ENCODE results near the gene MUC3A.
"Not testable (repeated sequence)": the region's sequence is repeated elsewhere in the genome, so short reads cannot be mapped to it uniquely, and the experiment has no call there.

Gene MUC3A

DNA sequence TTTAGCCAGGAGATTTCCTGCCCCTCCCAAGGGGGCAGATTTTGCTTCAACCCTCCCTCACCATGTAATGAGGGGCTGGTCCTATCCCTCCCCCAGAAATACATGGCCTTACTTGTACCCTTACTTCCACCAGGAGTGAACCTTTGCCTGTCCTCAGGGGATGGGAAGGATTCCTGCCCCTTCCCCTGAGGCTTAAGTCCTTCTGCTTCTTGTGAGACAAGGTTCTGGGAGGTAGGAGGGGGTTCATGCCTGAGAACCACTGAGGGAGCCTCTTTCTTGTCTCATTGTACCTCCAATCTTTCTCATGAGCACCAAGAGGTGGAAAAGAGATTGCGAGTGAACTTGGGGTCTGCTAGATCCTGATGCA, 19.5 kb upstream of the MUC3A start:
- Histone ChIP-seq H3K36me3 (ENCODE audit: insufficient read depth, low read length) (no peaks in the 10 kb centered on the region; the same call in 1 of the 2 replicates), H3K9ac (ENCODE audit: low read depth, low read length) (no peak overlapping the region), H3K9me3 (ENCODE audit: control insufficient read depth, insufficient read depth, low read length) (peaks cover 3% of the 10 kb centered on the region; the same call in 1 of the 2 replicates), H3K4me1 (ENCODE audit: insufficient read depth, low read length) (peaks cover 7% of the 10 kb centered on the region)

DNA sequence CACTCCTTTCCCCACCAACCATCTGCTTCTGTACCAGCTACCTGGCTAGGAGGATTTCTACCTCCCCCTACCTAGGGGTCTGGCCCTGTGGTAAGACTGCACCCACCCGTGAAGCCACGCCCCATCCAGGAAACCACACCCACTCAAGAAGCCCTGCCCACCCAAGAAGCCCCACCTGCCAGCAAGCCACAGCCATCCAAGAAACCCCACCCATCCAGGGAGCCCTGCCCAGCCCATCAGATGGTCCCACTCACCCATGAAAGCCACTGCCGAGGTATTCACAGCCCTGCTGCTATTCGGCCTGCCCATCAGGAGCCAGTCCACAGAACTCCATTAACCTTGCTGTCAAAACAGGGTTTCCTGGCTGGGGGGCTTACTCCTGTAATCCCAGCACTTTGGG, 15.6 kb upstream of the MUC3A start:
- peaks cover 7% of the 10 kb centered on the region for H3K4me1 ChIP-seq (ENCODE audit: insufficient read depth, low read length)
- no peaks in the 10 kb centered on the region for H3K36me3 ChIP-seq (ENCODE audit: insufficient read depth, low read length)
- peaks cover 3% of the 10 kb centered on the region; the same call in 1 of the 2 replicates for H3K9me3 ChIP-seq (ENCODE audit: control insufficient read depth, insufficient read depth, low read length)
- no peak overlapping the region for H3K9ac ChIP-seq (ENCODE audit: low read depth, low read length)

DNA sequence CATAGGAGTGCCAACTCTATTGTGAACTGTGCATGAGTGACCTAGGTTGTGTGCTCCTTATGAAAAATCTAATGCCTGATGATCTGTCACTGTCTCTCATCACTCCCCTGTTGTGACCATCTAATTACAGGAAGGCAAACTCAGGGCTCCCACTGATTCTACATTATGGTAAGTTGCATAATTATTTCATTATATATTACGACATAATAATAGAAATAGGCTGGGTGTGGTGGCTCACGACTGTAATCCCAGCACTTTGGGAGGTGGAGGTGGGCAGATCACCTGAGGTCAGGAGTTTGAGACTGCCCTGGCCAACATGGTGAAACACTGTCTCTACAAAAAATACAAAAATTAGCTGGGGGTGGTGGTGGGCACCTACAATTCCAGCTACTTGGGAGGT, 14.0 kb upstream of the MUC3A start:
- not testable (repeated sequence) for H3K9me3 ChIP-seq (ENCODE audit: control insufficient read depth, insufficient read depth, low read length); H3K4me1 ChIP-seq (ENCODE audit: insufficient read depth, low read length); H3K36me3 ChIP-seq (ENCODE audit: insufficient read depth, low read length); H3K9ac ChIP-seq (ENCODE audit: low read depth, low read length)

DNA sequence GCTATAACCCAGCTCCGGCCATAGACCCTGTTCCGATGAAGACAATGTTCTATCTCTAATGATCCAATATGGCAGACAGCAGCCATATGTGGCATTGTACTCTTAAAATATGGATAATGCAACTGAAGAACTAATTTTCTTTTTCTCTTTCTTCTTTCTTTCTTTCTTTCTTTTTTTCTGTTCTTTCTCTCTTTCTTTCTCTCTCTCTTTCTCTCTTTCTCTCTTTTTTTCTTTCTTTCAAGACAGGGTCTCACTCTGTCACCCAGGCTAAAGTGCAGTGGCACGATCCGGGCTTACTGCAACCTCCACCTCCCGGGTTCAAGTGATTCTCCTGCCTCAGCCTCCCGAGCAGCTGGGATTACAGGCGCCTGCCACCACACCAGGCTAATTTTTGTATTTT, 13.2 kb upstream of the MUC3A start:
- H3K36me3 ChIP-seq (ENCODE audit: insufficient read depth, low read length); H3K9me3 ChIP-seq (ENCODE audit: control insufficient read depth, insufficient read depth, low read length); H3K4me1 ChIP-seq (ENCODE audit: insufficient read depth, low read length); H3K9ac ChIP-seq (ENCODE audit: low read depth, low read length): not testable (repeated sequence)

DNA sequence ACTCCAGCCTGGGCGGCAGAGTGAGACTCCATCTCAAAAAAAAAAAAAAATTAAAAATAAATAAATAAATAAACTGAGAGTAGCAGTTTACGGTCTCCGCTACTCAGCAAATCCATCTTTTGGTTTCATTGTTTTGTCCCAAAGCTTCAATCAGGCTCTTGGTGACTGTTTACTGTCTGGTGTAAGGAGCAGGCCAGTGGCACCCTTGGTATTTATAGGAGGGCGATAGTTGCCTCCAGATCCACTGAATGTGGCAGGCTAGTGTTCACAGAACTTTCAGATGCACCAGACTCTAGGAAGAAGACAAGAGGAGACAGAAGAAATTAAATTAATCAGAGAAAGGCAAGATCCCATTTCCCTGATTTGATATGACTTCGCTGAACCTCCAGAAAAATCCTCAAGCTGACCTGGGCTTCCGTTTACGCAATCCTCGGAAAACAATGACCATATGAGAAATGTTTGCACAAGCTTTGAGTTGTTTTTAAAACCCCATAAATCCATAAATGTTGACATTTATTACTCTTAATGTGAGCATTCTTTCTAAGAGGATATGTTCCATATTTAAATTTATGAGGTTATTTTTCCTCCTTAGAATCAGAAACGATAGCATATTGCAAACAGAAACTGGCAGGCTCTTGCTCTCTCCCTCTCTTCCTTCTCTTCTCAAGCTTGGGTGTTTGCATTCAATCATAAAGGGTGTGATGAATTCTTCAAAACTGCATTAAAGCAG, 7.1 kb upstream of the MUC3A start:
- Histone ChIP-seq H3K36me3 (ENCODE audit: insufficient read depth, low read length) (no peaks in the 10 kb centered on the region; the same call in 1 of the 2 replicates), H3K9ac (ENCODE audit: low read depth, low read length) (no peak overlapping the region), H3K9me3 (ENCODE audit: control insufficient read depth, insufficient read depth, low read length) (no peaks in the 10 kb centered on the region; the same call in 1 of the 2 replicates), H3K4me1 (ENCODE audit: insufficient read depth, low read length) (no peaks in the 10 kb centered on the region; the same call in 1 of the 2 replicates)

DNA sequence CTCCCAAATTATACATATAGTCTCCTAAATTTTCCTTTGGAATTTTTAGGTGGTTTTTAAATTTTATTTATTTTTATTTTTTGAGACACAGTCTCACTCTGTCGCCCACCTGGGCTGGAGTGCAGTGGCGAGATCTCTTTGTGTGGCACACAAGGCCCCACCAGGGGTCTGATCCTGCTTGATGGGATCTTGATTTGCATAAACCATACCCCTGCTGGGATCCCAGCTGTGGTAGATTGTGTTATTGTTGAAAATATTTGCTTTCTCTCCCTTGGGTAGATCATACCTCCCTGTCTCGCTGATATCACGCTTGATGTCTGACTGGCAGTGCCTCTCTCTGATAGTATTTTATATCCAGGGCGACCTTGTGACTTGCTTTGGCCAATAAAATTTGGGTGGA, 5.6 kb upstream of the MUC3A start:
- H3K36me3 ChIP-seq (ENCODE audit: insufficient read depth, low read length): no peaks in the 10 kb centered on the region; the same call in 1 of the 2 replicates
- no peak overlapping the region for H3K9ac ChIP-seq (ENCODE audit: low read depth, low read length)
- H3K9me3 ChIP-seq (ENCODE audit: control insufficient read depth, insufficient read depth, low read length): no peaks in the 10 kb centered on the region; the same call in 1 of the 2 replicates
- H3K4me1 ChIP-seq (ENCODE audit: insufficient read depth, low read length): no peaks in the 10 kb centered on the region; the same call in 1 of the 2 replicates

DNA sequence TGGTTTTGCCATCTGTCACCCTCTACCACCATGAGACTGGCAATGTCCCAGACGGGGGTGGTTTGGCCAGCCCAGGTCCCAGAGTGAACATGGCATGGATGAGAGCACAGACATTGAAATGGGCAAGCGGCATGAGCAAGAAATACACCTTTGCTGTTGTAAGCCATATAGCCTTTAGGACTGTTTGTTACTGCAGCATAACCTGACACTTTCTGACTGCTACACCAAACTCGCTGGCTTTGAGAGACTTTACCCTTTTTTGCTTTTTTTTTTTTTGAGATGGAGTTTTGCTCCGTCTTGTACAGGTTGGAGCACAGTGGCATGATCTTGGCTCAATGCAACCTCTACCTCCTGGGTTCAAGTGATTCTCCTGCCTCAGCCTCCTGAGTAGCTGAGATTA, 5.2 kb upstream of the MUC3A start:
- no peaks in the 10 kb centered on the region; the same call in 1 of the 2 replicates for H3K9me3 ChIP-seq (ENCODE audit: control insufficient read depth, insufficient read depth, low read length)
- H3K36me3 ChIP-seq (ENCODE audit: insufficient read depth, low read length): no peaks in the 10 kb centered on the region; the same call in 1 of the 2 replicates
- H3K9ac ChIP-seq (ENCODE audit: low read depth, low read length): no peak overlapping the region
- no peaks in the 10 kb centered on the region; the same call in 1 of the 2 replicates for H3K4me1 ChIP-seq (ENCODE audit: insufficient read depth, low read length)

DNA sequence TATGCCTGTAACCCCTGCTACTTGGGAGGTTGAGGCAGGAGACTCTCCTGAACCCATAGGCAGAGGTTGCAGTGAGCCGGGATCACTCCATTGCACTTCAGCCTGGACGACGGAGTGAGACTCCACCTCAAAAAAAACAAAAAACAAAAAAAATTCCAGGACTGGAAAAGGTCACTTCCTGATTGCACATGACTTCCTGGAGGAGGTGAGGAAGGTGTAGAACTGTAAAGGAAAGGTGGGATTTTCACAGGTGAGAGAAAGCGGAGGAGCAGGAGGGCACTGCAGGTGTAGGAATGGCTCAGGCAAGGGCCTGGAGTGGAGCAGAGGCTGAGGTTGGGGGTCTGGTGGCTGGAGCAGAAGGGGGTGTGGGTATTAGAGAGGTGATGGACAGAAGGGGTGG, 3.2 kb upstream of the MUC3A start:
- H3K4me1 ChIP-seq (ENCODE audit: insufficient read depth, low read length): peaks cover 10% of the 10 kb centered on the region
- H3K9me3 ChIP-seq (ENCODE audit: control insufficient read depth, insufficient read depth, low read length): no peaks in the 10 kb centered on the region; the same call in 1 of the 2 replicates
- no peak overlapping the region for H3K9ac ChIP-seq (ENCODE audit: low read depth, low read length)
- no peaks in the 10 kb centered on the region for H3K36me3 ChIP-seq (ENCODE audit: insufficient read depth, low read length)

DNA sequence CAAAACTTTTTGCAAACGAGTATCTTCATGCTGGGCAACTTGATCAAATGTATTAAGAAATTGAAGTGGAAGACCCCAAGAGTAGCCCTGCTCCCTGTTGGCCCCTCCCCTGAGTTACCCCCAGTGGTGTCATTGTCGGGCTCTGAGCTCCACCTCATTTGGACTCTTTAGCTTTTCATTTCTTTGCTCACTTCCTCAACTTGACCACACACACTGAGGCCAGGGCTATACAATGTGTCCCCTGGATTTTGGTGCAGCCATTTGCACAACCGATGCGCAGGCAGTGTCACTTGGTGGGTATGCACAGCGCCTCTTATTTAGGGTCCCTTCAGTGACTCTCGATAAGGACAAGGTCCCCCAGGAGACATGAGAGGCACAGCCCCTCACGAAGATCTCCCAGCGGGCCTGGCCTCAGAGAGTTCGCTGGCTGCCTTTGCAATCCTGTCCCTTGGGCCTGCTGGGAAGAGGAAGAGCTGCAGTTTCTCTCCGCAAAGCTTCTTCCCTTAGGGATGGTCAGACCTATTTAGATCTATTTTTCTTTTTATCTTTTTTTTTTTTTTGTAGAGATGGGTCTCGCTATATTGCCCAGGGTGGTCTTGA, 2.5 kb upstream of the MUC3A start:
- H3K4me1 ChIP-seq (ENCODE audit: insufficient read depth, low read length): peaks cover 10% of the 10 kb centered on the region
- no peaks in the 10 kb centered on the region for H3K36me3 ChIP-seq (ENCODE audit: insufficient read depth, low read length)
- no peaks in the 10 kb centered on the region; the same call in 1 of the 2 replicates for H3K9me3 ChIP-seq (ENCODE audit: control insufficient read depth, insufficient read depth, low read length)
- no peak overlapping the region for H3K9ac ChIP-seq (ENCODE audit: low read depth, low read length)

DNA sequence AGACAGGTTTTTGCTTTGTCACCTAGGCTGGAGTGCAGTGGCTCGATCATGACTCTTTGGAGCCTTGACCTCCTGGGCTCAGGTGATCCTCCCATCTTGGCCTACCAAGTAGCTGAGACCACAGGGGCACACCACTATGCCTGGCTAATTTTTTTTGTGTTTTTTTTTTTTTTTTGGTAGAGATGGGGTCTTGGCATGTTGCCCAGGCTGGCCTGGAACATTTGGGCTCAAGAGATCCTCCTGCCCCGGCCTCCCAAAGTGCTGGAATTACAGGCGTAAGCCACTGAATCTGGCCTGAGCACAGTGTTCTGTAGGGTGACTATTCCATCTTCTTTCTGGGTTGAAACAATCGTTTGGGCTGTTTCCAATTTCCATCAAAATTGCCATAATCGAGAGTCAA, 1.5 kb upstream of the MUC3A start:
- H3K9ac ChIP-seq (ENCODE audit: low read depth, low read length): no peak overlapping the region
- H3K4me1 ChIP-seq (ENCODE audit: insufficient read depth, low read length): peaks cover 10% of the 10 kb centered on the region
- no peaks in the 10 kb centered on the region; the same call in 1 of the 2 replicates for H3K9me3 ChIP-seq (ENCODE audit: control insufficient read depth, insufficient read depth, low read length)
- no peaks in the 10 kb centered on the region for H3K36me3 ChIP-seq (ENCODE audit: insufficient read depth, low read length)

DNA sequence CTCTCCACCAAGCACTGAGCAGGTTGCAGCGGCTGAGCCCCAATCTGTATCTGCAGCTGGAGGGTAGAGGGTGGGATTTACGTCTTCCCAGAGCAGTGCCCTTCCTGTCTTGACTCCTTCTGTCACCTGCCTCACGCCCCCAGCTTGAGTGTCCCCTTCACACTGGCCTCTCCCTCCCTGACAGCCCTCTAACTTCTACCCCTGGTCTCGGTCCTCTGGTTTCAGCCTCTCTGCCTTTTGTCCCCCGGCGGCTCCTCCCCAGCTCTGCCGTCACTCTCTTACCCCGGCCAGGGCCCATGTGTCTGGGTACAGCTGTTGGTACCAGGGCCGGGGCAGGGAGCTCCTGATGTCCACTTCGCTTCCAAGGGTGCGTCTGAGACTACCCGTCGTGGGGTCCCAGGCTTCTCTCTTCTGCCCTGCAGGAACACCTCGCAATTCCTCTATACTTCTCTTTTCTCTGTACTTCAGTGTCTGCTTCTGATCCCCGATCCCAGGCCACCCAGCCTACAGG, 654 bp downstream of the MUC3A start:
- Histone ChIP-seq H3K9ac (ENCODE audit: low read depth, low read length) (peak overlapping the region; percentile 34; the same call in 1 of the 2 replicates), H3K36me3 (ENCODE audit: insufficient read depth, low read length) (no peaks in the 10 kb centered on the region), H3K4me1 (ENCODE audit: insufficient read depth, low read length) (peaks cover 10% of the 10 kb centered on the region), H3K9me3 (ENCODE audit: control insufficient read depth, insufficient read depth, low read length) (no peaks in the 10 kb centered on the region)

DNA sequence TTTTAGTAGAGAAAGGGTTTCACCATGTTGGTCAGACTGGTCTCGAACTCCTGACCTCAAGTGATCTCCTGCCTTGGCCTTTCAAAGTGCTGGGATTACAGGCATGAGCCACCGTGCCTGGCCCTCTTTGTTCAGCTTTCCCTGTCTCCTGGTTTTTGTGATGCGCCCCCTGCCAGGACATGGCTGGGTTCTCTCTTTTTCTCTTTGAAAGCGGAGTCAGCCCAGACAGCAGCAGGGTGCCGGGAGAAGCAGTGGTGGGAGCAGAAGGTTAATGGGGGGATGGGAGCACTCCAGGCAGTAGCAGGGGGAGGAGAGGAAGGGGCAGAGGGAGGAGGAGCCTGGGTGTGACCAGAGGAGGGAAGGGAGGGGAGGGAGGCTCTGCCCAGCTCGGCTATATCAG, 1.8 kb downstream of the MUC3A start:
- no peak overlapping the region for H3K9ac ChIP-seq (ENCODE audit: low read depth, low read length)
- peaks cover 10% of the 10 kb centered on the region for H3K4me1 ChIP-seq (ENCODE audit: insufficient read depth, low read length)
- no peaks in the 10 kb centered on the region for H3K36me3 ChIP-seq (ENCODE audit: insufficient read depth, low read length)
- no peaks in the 10 kb centered on the region for H3K9me3 ChIP-seq (ENCODE audit: control insufficient read depth, insufficient read depth, low read length)

DNA sequence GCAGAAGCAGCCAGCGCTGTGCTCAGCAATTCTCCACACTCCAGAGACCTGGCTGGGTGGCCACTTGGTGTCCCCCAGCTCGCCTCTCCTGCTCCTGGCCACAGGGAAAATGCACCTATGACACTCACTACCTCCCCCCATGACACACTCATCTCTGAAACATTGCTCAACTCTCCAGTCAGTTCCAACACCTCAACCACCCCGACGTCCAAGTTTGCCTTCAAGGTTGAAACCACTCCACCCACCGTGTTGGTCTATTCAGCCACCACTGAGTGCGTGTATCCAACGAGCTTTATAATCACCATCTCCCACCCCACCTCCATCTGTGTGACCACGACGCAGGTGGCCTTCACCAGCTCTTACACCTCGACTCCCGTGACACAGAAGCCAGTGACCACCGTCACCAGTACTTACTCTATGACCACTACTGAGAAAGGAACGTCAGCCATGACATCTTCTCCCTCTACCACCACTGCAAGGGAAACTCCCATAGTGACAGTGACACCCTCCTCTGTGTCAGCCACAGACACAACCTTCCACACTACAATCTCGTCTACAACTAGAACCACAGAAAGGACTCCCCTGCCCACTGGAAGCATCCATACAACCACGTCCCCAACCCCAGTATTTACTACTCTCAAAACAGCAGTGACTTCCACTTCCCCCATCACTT, 2.7 kb downstream of the MUC3A start:
- no peaks in the 10 kb centered on the region for H3K36me3 ChIP-seq (ENCODE audit: insufficient read depth, low read length)
- peaks cover 10% of the 10 kb centered on the region for H3K4me1 ChIP-seq (ENCODE audit: insufficient read depth, low read length)
- no peaks in the 10 kb centered on the region for H3K9me3 ChIP-seq (ENCODE audit: control insufficient read depth, insufficient read depth, low read length)
- no peak overlapping the region for H3K9ac ChIP-seq (ENCODE audit: low read depth, low read length)

DNA sequence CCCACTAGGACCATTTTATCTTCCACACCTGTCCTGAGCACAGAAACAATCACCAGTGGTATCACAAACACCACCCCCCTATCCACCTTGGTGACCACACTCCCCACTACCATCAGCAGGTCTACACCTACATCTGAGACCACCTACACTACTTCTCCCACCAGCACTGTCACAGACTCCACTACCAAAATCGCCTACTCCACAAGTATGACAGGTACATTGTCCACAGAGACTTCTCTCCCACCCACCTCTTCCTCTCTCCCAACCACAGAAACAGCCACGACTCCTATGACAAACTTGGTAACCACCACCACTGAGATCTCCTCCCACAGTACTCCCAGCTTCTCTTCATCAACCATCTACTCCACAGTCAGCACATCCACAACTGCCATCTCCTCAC, 3.3 kb downstream of the MUC3A start:
- H3K36me3 ChIP-seq (ENCODE audit: insufficient read depth, low read length): peaks cover 4% of the 10 kb centered on the region

More for the DNA sequence above, 3.3 kb downstream of the MUC3A start:
- Histone ChIP-seq H3K4me1 (ENCODE audit: insufficient read depth, low read length) (peaks cover 10% of the 10 kb centered on the region), H3K9ac (ENCODE audit: low read depth, low read length) (no peak overlapping the region), H3K9me3 (ENCODE audit: control insufficient read depth, insufficient read depth, low read length) (no peaks in the 10 kb centered on the region)
